ENCODE measurements around the gene EHD1.

DNA sequence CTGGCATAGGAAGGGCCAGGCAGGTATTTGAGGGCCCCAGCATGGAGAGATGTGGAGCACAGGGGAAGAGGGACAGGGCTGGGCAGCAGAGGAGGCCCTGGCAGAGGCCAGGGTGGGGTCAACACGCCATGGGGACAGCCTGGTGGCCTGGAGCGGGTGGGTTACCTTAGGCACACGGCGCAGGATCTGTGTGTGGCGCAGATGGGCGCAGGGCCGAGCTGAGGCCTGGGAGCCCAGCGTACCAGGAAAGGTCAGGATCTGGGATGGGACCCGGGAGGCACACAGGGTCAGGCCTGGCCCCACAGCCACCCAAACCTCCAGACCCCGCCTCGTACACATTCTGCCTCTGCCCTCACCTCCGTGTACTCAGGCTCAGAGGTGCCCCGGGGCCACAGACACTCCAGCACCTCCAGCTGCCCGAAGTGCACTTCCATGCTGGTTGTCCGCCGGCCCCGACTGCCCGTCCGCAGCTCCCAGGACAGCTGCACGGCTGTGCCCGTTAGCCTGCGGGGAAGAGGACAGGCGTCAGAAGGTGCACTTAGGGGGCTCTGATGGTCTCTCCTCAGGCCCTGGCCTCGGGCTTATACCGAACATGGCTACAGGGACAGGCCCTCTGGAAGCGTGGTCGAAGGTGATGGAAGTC, 32.2 kb upstream of the EHD1 start:
- TF ChIP-seq, protein P1, sequence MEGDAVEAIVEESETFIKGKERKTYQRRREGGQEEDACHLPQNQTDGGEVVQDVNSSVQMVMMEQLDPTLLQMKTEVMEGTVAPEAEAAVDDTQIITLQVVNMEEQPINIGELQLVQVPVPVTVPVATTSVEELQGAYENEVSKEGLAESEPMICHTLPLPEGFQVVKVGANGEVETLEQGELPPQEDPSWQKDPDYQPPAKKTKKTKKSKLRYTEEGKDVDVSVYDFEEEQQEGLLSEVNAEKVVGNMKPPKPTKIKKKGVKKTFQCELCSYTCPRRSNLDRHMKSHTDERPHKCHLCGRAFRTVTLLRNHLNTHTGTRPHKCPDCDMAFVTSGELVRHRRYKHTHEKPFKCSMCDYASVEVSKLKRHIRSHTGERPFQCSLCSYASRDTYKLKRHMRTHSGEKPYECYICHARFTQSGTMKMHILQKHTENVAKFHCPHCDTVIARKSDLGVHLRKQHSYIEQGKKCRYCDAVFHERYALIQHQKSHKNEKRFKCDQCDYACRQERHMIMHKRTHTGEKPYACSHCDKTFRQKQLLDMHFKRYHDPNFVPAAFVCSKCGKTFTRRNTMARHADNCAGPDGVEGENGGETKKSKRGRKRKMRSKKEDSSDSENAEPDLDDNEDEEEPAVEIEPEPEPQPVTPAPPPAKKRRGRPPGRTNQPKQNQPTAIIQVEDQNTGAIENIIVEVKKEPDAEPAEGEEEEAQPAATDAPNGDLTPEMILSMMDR (IDR thresholded peaks at IDR 0.05; ENCODE audit: low read length) = no peak
- TF ChIP-seq EZH2 (optimal IDR thresholded peaks at IDR 0.05; ENCODE audit: low read depth, low read length) (no peak), EZH2phosphoT487 (IDR thresholded peaks at IDR 0.05; ENCODE audit: low read length) (no peak)

Measured in MM.1S (cell line).